ENCODE data around the gene ALKBH5. TPM values are rescaled to one million over a fixed set of nuclear protein-coding genes. Genes with fewer than 3 reads are reported as not detected.

Gene ALKBH5
- total and polyA plus RNA-seq, 9 of the 15 experiments (the other 6 are each of a cell fraction or from before 2014, with no cell fraction given) = 11.4 to 70.0 (median 47.4) TPM

GRCh38 chr17:18225121-18225641, 41.6 kb downstream of the ALKBH5 start, which contains the start of gene LLGL1 (continued):
- TF ChIP-seq, protein P1, sequence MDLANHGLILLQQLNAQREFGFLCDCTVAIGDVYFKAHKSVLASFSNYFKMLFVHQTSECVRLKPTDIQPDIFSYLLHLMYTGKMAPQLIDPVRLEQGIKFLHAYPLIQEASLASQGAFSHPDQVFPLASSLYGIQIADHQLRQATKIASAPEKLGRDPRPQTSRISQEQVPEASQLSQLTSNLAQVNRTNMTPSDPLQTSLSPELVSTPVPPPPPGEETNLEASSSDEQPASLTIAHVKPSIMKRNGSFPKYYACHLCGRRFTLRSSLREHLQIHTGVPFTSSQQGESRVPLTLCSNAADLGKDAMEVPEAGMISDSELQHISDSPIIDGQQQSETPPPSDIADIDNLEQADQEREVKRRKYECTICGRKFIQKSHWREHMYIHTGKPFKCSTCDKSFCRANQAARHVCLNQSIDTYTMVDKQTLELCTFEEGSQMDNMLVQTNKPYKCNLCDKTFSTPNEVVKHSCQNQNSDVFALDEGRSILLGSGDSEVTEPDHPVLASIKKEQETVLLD (IDR thresholded peaks at IDR 0.05) = no peak
- TF ChIP-seq ARID2 (IDR thresholded peaks at IDR 0.05) = no peak
- TF ChIP-seq TEAD4 (IDR thresholded peaks at IDR 0.05; ENCODE audit: low read length) = no peak
- TF ChIP-seq TEAD4 (CRISPR knock-in tag; IDR thresholded peaks at IDR 0.05; ENCODE audit: borderline replicate concordance) = no peak
- TF ChIP-seq MYNN (IDR thresholded peaks at IDR 0.05) = no peak
- TF ChIP-seq MYNN (CRISPR knock-in tag; IDR thresholded peaks at IDR 0.05) = no peak
- TF ChIP-seq MAZ (CRISPR knock-in tag; conservative IDR thresholded peaks at IDR 0.05 in 1 of 2, IDR thresholded peaks at IDR 0.05 in 1 of 2) = peak in 1 of 2 experiments; percentile 29; a peak in 1 of 4 replicates
- TF ChIP-seq KAT2B (IDR thresholded peaks at IDR 0.05; ENCODE audit: low read depth, low read length) = no peak
- TF ChIP-seq, protein P2, sequence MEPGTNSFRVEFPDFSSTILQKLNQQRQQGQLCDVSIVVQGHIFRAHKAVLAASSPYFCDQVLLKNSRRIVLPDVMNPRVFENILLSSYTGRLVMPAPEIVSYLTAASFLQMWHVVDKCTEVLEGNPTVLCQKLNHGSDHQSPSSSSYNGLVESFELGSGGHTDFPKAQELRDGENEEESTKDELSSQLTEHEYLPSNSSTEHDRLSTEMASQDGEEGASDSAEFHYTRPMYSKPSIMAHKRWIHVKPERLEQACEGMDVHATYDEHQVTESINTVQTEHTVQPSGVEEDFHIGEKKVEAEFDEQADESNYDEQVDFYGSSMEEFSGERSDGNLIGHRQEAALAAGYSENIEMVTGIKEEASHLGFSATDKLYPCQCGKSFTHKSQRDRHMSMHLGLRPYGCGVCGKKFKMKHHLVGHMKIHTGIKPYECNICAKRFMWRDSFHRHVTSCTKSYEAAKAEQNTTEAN (CRISPR knock-in tag; IDR thresholded peaks at IDR 0.05) = no peak
- TF ChIP-seq ZBTB33 (CRISPR knock-in tag; IDR thresholded peaks at IDR 0.05) = no peak
- no peak for TF ChIP-seq ZNF3 (CRISPR knock-in tag; IDR thresholded peaks at IDR 0.05)
- TF ChIP-seq SREBF2 (CRISPR knock-in tag; IDR thresholded peaks at IDR 0.05) = no peak
- TF ChIP-seq ETS2 (tag; IDR thresholded peaks at IDR 0.05; ENCODE audit: borderline replicate concordance, poor library complexity, severe bottlenecking) = no peak
- TF ChIP-seq CCAR2 (IDR thresholded peaks at IDR 0.05; ENCODE audit: low read depth, low read length) = no peak
- peak; percentile 87 for TF ChIP-seq ZNF143 (CRISPR knock-in tag; IDR thresholded peaks at IDR 0.05)
- no peak for TF ChIP-seq ZNF347 (CRISPR knock-in tag; IDR thresholded peaks at IDR 0.05; ENCODE audit: low read depth)
- no peak for TF ChIP-seq PML (IDR thresholded peaks at IDR 0.05; ENCODE audit: low read length)
- TF ChIP-seq, protein P3, sequence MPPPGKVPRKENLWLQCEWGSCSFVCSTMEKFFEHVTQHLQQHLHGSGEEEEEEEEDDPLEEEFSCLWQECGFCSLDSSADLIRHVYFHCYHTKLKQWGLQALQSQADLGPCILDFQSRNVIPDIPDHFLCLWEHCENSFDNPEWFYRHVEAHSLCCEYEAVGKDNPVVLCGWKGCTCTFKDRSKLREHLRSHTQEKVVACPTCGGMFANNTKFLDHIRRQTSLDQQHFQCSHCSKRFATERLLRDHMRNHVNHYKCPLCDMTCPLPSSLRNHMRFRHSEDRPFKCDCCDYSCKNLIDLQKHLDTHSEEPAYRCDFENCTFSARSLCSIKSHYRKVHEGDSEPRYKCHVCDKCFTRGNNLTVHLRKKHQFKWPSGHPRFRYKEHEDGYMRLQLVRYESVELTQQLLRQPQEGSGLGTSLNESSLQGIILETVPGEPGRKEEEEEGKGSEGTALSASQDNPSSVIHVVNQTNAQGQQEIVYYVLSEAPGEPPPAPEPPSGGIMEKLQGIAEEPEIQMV (tag; conservative IDR thresholded peaks at IDR 0.05; ENCODE audit: low read depth) = no peak
- TF ChIP-seq, protein P4, sequence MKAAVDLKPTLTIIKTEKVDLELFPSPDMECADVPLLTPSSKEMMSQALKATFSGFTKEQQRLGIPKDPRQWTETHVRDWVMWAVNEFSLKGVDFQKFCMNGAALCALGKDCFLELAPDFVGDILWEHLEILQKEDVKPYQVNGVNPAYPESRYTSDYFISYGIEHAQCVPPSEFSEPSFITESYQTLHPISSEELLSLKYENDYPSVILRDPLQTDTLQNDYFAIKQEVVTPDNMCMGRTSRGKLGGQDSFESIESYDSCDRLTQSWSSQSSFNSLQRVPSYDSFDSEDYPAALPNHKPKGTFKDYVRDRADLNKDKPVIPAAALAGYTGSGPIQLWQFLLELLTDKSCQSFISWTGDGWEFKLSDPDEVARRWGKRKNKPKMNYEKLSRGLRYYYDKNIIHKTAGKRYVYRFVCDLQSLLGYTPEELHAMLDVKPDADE (conservative IDR thresholded peaks at IDR 0.05; ENCODE audit: control insufficient read depth, low read depth, low read length) = peak; percentile 88
- TF ChIP-seq ZNF696 (CRISPR knock-in tag; conservative IDR thresholded peaks at IDR 0.05) = no peak
- no peak for TF ChIP-seq NR2F6 (CRISPR knock-in tag; IDR thresholded peaks at IDR 0.05)
- peak; percentile 35; the same call in 1 of the 2 replicates for TF ChIP-seq L3MBTL2 (IDR thresholded peaks at IDR 0.05)
- TF ChIP-seq HCFC1 (IDR thresholded peaks at IDR 0.05; ENCODE audit: low read depth, low read length) = peak; percentile 91
